Mesothelial cell of epicardium (in vitro differentiated cells): ENCODE data around the gene PLXDC1. TPM values are rescaled to one million over a fixed set of nuclear protein-coding genes. Genes with fewer than 3 reads are reported as not detected.
A peak's percentile ranks its signal among the peaks of the same experiment; 100 is the strongest.

Source experiments
- DNase-seq, 2 experiments: peaks; one replicate each; pipeline ENCODE4 v3.0.0; 2021; ENCODE audit warnings: low spot score in 2 of 2; ENCODE audit not compliant: unreplicated experiment in 2 of 2
- H3K27ac Mint-ChIP-seq: 2 replicates; pipeline ENCODE4 v1.8.0; 2021; ENCODE audit warnings: mixed read lengths
- H3K27me3 Mint-ChIP-seq: 2 replicates; pipeline ENCODE4 v1.8.0; 2021; ENCODE audit warnings: low read depth, mixed read lengths
- H3K36me3 Mint-ChIP-seq: 2 replicates; pipeline ENCODE4 v1.8.0; 2021; ENCODE audit warnings: mixed read lengths
- H3K4me1 Mint-ChIP-seq: 2 replicates; pipeline ENCODE4 v1.8.0; 2021; ENCODE audit warnings: mixed read lengths
- H3K4me3 Mint-ChIP-seq: 2 replicates; pipeline ENCODE4 v1.8.0; 2021; ENCODE audit warnings: mild to moderate bottlenecking, moderate library complexity, mixed read lengths
- H3K9me3 Mint-ChIP-seq: 2 replicates; pipeline ENCODE4 v1.8.0; 2021; ENCODE audit warnings: mixed read lengths
- total RNA-seq: library from RNA; stranded (reverse); gene quantifications from 3 replicates; pipeline ENCODE4 v1.2.1, GENCODE V29; 2021
- TF ChIP-seq, protein P1 (sequence below): fragments of 200-600 bp; sonication (generic); IDR thresholded peaks from one replicate; pipeline ENCODE4 v1.5.0; 2021; ENCODE audit warnings: antibody characterized with exemption; ENCODE audit not compliant: unreplicated experiment

Gene PLXDC1
- total RNA-seq, 1 donor from 2014 or later = 15.4 TPM

- TF ChIP-seq, protein P1, sequence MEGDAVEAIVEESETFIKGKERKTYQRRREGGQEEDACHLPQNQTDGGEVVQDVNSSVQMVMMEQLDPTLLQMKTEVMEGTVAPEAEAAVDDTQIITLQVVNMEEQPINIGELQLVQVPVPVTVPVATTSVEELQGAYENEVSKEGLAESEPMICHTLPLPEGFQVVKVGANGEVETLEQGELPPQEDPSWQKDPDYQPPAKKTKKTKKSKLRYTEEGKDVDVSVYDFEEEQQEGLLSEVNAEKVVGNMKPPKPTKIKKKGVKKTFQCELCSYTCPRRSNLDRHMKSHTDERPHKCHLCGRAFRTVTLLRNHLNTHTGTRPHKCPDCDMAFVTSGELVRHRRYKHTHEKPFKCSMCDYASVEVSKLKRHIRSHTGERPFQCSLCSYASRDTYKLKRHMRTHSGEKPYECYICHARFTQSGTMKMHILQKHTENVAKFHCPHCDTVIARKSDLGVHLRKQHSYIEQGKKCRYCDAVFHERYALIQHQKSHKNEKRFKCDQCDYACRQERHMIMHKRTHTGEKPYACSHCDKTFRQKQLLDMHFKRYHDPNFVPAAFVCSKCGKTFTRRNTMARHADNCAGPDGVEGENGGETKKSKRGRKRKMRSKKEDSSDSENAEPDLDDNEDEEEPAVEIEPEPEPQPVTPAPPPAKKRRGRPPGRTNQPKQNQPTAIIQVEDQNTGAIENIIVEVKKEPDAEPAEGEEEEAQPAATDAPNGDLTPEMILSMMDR = no peak
- Mint-ChIP-seq H3K4me1 (no peaks in the 10 kb centered on the region), H3K4me3 (no peak overlapping the region), H3K9me3 (no peaks in the 10 kb centered on the region), H3K27me3 (no peaks in the 10 kb centered on the region), H3K36me3 (peaks cover 29% of the 10 kb centered on the region), H3K27ac (no peak overlapping the region)
- DNase-seq = no peak
Observed at GRCh38 chr17:39178536-39178935, 27.1 kb upstream of the PLXDC1 start.

- no peak for DNase-seq
- H3K27me3 Mint-ChIP-seq = no peaks in the 10 kb centered on the region
- no peaks in the 10 kb centered on the region for H3K9me3 Mint-ChIP-seq
- TF ChIP-seq, protein P1 = no peak
- H3K4me1 Mint-ChIP-seq = no peaks in the 10 kb centered on the region
- H3K27ac Mint-ChIP-seq = no peak overlapping the region
- no peak overlapping the region for H3K4me3 Mint-ChIP-seq
- peaks cover 19% of the 10 kb centered on the region for H3K36me3 Mint-ChIP-seq
Observed at GRCh38 chr17:39177256-39177655, 25.8 kb upstream of the PLXDC1 start.

GRCh38 chr17:39175695-39176093 is 24.3 kb upstream of the PLXDC1 start:
- H3K4me1 Mint-ChIP-seq = no peaks in the 10 kb centered on the region
- no peak overlapping the region for H3K27ac Mint-ChIP-seq
- H3K9me3 Mint-ChIP-seq = no peaks in the 10 kb centered on the region
- DNase-seq = no peak
- TF ChIP-seq, protein P1 = no peak
- H3K4me3 Mint-ChIP-seq = no peak overlapping the region
- H3K27me3 Mint-ChIP-seq = no peaks in the 10 kb centered on the region
- peaks cover 17% of the 10 kb centered on the region for H3K36me3 Mint-ChIP-seq

DNA sequence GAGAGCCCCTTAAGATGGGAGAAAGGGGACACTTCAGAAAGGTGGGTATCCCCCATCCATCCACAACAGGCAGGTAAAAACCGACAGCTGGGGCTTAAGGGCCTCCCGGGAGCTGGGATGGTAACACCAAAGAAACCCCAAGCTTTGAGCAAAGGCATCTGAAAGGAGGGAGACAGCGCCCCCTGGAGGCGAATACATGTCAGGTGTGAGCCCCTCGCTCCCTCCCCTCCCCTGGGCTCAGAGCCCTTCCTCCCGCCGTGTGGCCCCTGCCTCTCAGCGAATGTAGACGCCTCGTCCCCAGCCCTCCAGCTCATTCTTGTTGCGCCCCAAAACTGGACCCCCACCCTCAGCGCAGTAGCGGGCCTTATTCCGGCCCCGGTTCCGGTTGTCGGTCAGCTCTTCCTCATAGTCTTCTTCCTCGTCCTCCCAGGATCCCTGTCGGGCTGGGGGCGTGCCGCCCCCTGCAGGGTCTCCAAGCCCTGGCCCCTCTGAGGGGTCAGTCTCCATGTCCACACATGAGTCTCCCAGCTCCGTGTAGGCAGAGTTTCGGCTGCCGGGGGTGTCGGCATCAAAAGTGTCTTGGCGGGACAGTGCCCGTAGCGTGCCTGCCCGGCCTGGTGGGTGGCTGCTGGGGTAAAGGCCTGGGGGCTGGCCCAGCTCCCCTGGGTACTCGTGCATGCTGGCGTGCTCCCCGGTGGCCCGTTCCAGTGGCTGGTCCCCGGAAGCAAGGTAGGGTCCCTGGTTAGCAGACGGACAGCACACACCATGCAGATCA is 23.7 kb upstream of the PLXDC1 start:
- H3K4me3 Mint-ChIP-seq = no peak overlapping the region
- DNase-seq = peak; percentile 73 to 83
- H3K36me3 Mint-ChIP-seq = peaks cover 17% of the 10 kb centered on the region
- H3K27me3 Mint-ChIP-seq = no peaks in the 10 kb centered on the region
- TF ChIP-seq, protein P1 = peak; percentile 95
- no peak overlapping the region for H3K27ac Mint-ChIP-seq
- no peaks in the 10 kb centered on the region for H3K4me1 Mint-ChIP-seq
- no peaks in the 10 kb centered on the region for H3K9me3 Mint-ChIP-seq

DNA sequence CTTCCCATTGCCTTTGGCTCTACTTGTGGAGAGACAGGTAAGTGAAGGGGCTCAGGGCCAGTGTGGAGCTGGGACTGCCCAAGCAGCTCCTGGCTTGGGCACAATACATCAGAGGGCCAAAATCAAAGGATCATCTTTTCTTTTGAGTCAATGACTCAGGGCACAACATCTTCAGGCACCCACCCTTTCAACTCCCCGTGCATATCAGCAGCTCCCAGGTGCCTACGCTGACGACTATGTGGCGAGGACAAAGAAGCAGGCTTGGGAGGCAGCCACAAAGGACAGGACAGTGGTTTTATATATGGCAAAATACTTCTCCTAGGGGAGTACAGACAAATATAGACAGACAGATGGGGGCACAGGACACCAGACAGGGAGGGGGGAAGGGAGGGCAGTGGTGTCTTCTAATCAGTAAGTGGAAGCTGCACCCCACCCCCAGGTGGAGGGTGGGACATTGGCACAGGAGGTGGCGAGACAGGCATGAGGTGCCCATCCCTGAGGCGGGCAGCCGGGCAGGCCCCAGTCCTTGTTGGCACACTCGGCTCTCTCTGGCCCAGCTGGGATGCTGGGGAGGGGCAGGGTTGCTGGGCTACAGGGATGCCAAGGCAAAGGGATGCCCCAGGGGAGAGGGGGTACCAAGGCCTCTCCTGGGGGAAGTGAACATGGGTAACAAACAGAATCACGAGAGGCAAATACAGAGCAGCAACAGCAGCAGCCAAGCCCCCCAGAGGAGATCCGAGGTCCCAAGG is 22.3 kb upstream of the PLXDC1 start:
- H3K36me3 Mint-ChIP-seq = peaks cover 17% of the 10 kb centered on the region
- H3K9me3 Mint-ChIP-seq = no peaks in the 10 kb centered on the region
- H3K27ac Mint-ChIP-seq = no peak overlapping the region
- TF ChIP-seq, protein P1 = no peak
- DNase-seq = no peak
- no peak overlapping the region for H3K4me3 Mint-ChIP-seq
- no peaks in the 10 kb centered on the region for H3K27me3 Mint-ChIP-seq
- no peaks in the 10 kb centered on the region for H3K4me1 Mint-ChIP-seq
